Epithelial cell of esophagus (primary cell): ENCODE measurements around the gene OASL.

ENCODE experiments used
- DNase-seq: peaks from one replicate; pipeline ENCODE4 v3.0.0; 2010; ENCODE audit warnings: low read depth
- H3K4me3 ChIP-seq: 2 replicates; pipeline ENCODE4 v1.5.1; 2011; ENCODE audit warnings: mild to moderate bottlenecking, low read length, control low read depth
- CTCF ChIP-seq: IDR thresholded peaks from 2 replicates; pipeline ENCODE4 v1.5.1; 2011; ENCODE audit warnings: low read depth, mild to moderate bottlenecking, low read length, control low read depth, inconsistent platforms; ENCODE audit not compliant: insufficient read depth; ENCODE audit errors: missing control alignments

Gene OASL

GRCh38 chr12:120990487-120991055 lies 48.5 kb downstream of the OASL start:
- TF ChIP-seq CTCF = no peak
- DNase-seq = no peak
- no peak overlapping the region for H3K4me3 ChIP-seq

- DNase-seq = no peak
- no peak for TF ChIP-seq CTCF
Observed at GRCh38 chr12:120989687-120990086, 49.4 kb downstream of the OASL start.

GRCh38 chr12:120988658-120989057 lies 50.4 kb downstream of the OASL start:
- no peak for TF ChIP-seq CTCF
- no peak overlapping the region for H3K4me3 ChIP-seq
- no peak for DNase-seq

More at GRCh38 chr12:120989687-120990086, 49.4 kb downstream of the OASL start:
- no peak overlapping the region for H3K4me3 ChIP-seq

GRCh38 chr12:120988234-120988633 lies 50.8 kb downstream of the OASL start:
- DNase-seq = no peak
- H3K4me3 ChIP-seq = no peak overlapping the region
- no peak for TF ChIP-seq CTCF

GRCh38 chr12:120984351-120984898 lies 54.6 kb downstream of the OASL start:
- no peak overlapping the region for H3K4me3 ChIP-seq
- DNase-seq = no peak
- TF ChIP-seq CTCF = no peak

GRCh38 chr12:120983759-120984158 lies 55.3 kb downstream of the OASL start:
- TF ChIP-seq CTCF = no peak
- DNase-seq = no peak
- H3K4me3 ChIP-seq = no peak overlapping the region

- TF ChIP-seq CTCF = no peak
- no peak for DNase-seq
- no peak overlapping the region for H3K4me3 ChIP-seq
Observed at GRCh38 chr12:120982659-120983058, 56.4 kb downstream of the OASL start.
